K562 (cell line): ENCODE results near the gene SH3BGRL3. TPM values are rescaled to one million over a fixed set of nuclear protein-coding genes. Genes with fewer than 3 reads are reported as not detected.

Experiments
- CHD2 ChIP-seq: IDR thresholded peaks from 2 replicates; pipeline ENCODE4 v1.6.1; 2011; ENCODE audit warnings: low read depth, low read length
- CTBP1 ChIP-seq: fragments of 450-650 bp; IDR thresholded peaks from 2 replicates; pipeline ENCODE4 v1.6.1; 2016; ENCODE audit warnings: borderline replicate concordance
- ELF1 ChIP-seq: fragments of 200-800 bp; sonication (Bioruptor generic); IDR thresholded peaks from 2 replicates; pipeline ENCODE4 v1.6.1; 2016; ENCODE audit warnings: missing genetic modification characterization, missing compliant biosample characterization
- FOXP4 ChIP-seq: sonication (generic); formaldehyde crosslinking; IDR thresholded peaks from 2 replicates; pipeline ENCODE4 v1.8.0; 2022; ENCODE audit warnings: mild to moderate bottlenecking, missing genetic modification reagents, borderline replicate concordance
- HMBOX1 ChIP-seq: sonication (generic); IDR thresholded peaks from 2 replicates; pipeline ENCODE4 v1.6.1; 2016
- POLR2AphosphoS2 ChIP-seq: IDR thresholded peaks from 2 replicates; pipeline ENCODE4 v1.6.1; 2012; ENCODE audit warnings: low read length, improper control_type of control experiment
- RAD51 ChIP-seq: fragments of 450-650 bp; IDR thresholded peaks from 2 replicates; pipeline ENCODE4 v1.7.1; 2016; ENCODE audit warnings: low read depth, mild to moderate bottlenecking, borderline replicate concordance
- RBM25 ChIP-seq: fragments of 200-400 bp; formaldehyde crosslinking; IDR thresholded peaks from 2 replicates; pipeline ENCODE4 v1.6.1; 2018; ENCODE audit warnings: low read length, low read depth, moderate library complexity; ENCODE audit not compliant: severe bottlenecking
- YBX1 ChIP-seq: fragments of 450-650 bp; IDR thresholded peaks from 2 replicates; pipeline ENCODE4 v1.7.1; 2016; ENCODE audit warnings: mild to moderate bottlenecking
- ZNF551 ChIP-seq: fragments of 250-450 bp; sonication (Bioruptor Pico); IDR thresholded peaks from 2 replicates; pipeline ENCODE4 v1.5.0; 2021; ENCODE audit warnings: mild to moderate bottlenecking, moderate library complexity
- polyA plus RNA-seq, 8 experiments: library from polyadenylated mRNA; depleted of rRNA in 4 of 8; stranded (reverse) in 5 of 8; unstranded in 3 of 8; fragments of >200 nt; fragmentation: Nextera tagmentation in 2 of 8; fragmentation: Illumina TruSeq in 1 of 8; extraction: Ambion mirVana in 2 of 8; extraction: Trizol in 1 of 8; gene quantifications; 2 replicates each; pipeline versions ENCODE4 v1.2.1 to v1.2.3, GENCODE V29; 2011 to 2014; ENCODE audit warnings: inconsistent platforms in 1 of 8, missing spikeins in 1 of 8
- total RNA-seq, 7 experiments: library from RNA; depleted of rRNA in 6 of 7; stranded (reverse); fragments of >200 nt in 6 of 7; fragmentation: Illumina TruSeq in 2 of 7; extraction: Trizol in 2 of 7; gene quantifications; 2 replicates each; pipeline versions ENCODE4 v1.2.1 to v1.2.3, GENCODE V29; 2011 to 2021; ENCODE audit warnings: low replicate concordance in 1 of 7
- TF ChIP-seq, protein P1 (sequence below): fragments of 150-350 bp; conservative IDR thresholded peaks from 2 replicates; pipeline ENCODE4 v1.6.1; 2014; ENCODE audit warnings: low read length
- TF ChIP-seq, protein P2 (sequence below): fragments of 450-650 bp; IDR thresholded peaks from 2 replicates; pipeline ENCODE4 v1.6.1; 2017; ENCODE audit warnings: antibody characterized with exemption
- TF ChIP-seq, protein P3 (sequence below): fragments of 250-450 bp; sonication (Bioruptor Pico); IDR thresholded peaks from 2 replicates; pipeline ENCODE4 v1.4.0; 2020; ENCODE audit warnings: mild to moderate bottlenecking, moderate library complexity, borderline replicate concordance
- TF ChIP-seq, protein P4 (sequence below): fragments of 450-650 bp; IDR thresholded peaks from 2 replicates; pipeline ENCODE4 v1.6.1; 2016; ENCODE audit warnings: borderline replicate concordance

The SH3BGRL3 gene
- total and polyA plus RNA-seq, 9 of the 15 experiments (the other 6 are each of a cell fraction or from before 2014, with no cell fraction given), result 30.3 to 140 (median 54.2) TPM

DNA sequence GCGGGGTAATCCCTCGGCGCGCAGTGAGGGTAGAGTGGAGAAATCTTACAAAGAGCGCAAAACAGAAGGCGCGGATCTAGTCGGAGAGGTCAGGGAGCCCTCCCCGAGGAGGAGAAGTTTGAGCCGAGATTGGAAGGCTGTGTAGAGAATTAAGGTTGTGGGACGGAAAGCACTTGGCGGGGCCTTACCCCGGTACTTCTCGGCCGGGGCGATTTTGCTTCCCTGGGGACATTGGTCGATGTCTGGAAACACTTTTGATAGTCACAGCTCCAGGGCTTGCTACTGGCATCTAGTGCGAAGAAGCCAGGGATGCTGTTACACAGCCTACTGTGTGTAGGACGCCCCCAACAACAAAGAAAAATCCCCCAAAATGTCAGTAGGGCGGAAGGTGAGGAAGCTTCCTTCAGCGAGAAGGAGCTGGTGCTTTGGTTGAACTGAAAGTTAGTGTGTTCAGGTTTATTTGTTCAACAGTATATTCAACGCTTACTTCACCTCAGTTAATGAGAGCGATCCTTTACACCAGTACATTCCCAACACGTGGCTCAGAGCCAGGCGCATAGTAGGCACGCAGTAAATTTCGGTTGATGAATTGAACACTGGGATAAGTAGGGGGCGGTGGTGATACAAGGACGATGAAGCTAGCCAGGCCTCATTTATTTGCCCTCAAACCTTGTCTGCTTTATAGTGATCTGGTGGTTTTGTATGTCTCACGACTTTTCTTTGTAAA lies 45.1 kb upstream of the SH3BGRL3 start (continued):
- TF ChIP-seq FOXP4, result no peak
- no peak for TF ChIP-seq RBM25
- no peak for TF ChIP-seq CHD2
- peak; percentile 27; the same call in 1 of the 2 replicates for TF ChIP-seq HMBOX1
- TF ChIP-seq ZNF551 (CRISPR knock-in tag), result no peak
- no peak for TF ChIP-seq CTBP1
- 0 out of 2 replicates have a peak, but pooled peaks have one; percentile 0 for TF ChIP-seq POLR2AphosphoS2
- TF ChIP-seq, protein P1, sequence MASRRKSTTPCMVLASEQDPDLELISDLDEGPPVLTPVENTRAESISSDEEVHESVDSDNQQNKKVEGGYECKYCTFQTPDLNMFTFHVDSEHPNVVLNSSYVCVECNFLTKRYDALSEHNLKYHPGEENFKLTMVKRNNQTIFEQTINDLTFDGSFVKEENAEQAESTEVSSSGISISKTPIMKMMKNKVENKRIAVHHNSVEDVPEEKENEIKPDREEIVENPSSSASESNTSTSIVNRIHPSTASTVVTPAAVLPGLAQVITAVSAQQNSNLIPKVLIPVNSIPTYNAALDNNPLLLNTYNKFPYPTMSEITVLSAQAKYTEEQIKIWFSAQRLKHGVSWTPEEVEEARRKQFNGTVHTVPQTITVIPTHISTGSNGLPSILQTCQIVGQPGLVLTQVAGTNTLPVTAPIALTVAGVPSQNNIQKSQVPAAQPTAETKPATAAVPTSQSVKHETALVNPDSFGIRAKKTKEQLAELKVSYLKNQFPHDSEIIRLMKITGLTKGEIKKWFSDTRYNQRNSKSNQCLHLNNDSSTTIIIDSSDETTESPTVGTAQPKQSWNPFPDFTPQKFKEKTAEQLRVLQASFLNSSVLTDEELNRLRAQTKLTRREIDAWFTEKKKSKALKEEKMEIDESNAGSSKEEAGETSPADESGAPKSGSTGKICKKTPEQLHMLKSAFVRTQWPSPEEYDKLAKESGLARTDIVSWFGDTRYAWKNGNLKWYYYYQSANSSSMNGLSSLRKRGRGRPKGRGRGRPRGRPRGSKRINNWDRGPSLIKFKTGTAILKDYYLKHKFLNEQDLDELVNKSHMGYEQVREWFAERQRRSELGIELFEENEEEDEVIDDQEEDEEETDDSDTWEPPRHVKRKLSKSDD, result 0 out of 2 replicates have a peak, but pooled peaks have one; percentile 19
- TF ChIP-seq, protein P2, sequence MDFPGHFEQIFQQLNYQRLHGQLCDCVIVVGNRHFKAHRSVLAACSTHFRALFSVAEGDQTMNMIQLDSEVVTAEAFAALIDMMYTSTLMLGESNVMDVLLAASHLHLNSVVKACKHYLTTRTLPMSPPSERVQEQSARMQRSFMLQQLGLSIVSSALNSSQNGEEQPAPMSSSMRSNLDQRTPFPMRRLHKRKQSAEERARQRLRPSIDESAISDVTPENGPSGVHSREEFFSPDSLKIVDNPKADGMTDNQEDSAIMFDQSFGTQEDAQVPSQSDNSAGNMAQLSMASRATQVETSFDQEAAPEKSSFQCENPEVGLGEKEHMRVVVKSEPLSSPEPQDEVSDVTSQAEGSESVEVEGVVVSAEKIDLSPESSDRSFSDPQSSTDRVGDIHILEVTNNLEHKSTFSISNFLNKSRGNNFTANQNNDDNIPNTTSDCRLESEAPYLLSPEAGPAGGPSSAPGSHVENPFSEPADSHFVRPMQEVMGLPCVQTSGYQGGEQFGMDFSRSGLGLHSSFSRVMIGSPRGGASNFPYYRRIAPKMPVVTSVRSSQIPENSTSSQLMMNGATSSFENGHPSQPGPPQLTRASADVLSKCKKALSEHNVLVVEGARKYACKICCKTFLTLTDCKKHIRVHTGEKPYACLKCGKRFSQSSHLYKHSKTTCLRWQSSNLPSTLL, result no peak; the same call in 1 of the 2 replicates
- no peak for TF ChIP-seq YBX1
- TF ChIP-seq, protein P3, sequence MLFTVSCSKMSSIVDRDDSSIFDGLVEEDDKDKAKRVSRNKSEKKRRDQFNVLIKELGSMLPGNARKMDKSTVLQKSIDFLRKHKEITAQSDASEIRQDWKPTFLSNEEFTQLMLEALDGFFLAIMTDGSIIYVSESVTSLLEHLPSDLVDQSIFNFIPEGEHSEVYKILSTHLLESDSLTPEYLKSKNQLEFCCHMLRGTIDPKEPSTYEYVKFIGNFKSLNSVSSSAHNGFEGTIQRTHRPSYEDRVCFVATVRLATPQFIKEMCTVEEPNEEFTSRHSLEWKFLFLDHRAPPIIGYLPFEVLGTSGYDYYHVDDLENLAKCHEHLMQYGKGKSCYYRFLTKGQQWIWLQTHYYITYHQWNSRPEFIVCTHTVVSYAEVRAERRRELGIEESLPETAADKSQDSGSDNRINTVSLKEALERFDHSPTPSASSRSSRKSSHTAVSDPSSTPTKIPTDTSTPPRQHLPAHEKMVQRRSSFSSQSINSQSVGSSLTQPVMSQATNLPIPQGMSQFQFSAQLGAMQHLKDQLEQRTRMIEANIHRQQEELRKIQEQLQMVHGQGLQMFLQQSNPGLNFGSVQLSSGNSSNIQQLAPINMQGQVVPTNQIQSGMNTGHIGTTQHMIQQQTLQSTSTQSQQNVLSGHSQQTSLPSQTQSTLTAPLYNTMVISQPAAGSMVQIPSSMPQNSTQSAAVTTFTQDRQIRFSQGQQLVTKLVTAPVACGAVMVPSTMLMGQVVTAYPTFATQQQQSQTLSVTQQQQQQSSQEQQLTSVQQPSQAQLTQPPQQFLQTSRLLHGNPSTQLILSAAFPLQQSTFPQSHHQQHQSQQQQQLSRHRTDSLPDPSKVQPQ (CRISPR knock-in tag), result no peak
- TF ChIP-seq, protein P4, sequence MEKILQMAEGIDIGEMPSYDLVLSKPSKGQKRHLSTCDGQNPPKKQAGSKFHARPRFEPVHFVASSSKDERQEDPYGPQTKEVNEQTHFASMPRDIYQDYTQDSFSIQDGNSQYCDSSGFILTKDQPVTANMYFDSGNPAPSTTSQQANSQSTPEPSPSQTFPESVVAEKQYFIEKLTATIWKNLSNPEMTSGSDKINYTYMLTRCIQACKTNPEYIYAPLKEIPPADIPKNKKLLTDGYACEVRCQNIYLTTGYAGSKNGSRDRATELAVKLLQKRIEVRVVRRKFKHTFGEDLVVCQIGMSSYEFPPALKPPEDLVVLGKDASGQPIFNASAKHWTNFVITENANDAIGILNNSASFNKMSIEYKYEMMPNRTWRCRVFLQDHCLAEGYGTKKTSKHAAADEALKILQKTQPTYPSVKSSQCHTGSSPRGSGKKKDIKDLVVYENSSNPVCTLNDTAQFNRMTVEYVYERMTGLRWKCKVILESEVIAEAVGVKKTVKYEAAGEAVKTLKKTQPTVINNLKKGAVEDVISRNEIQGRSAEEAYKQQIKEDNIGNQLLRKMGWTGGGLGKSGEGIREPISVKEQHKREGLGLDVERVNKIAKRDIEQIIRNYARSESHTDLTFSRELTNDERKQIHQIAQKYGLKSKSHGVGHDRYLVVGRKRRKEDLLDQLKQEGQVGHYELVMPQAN, result no peak; the same call in 1 of the 2 replicates
- no peak for TF ChIP-seq ELF1 (tag)
- TF ChIP-seq RAD51, result peak; percentile 8; the same call in 1 of the 2 replicates
